Suprapubic skin (tissue), 4 donors: ENCODE data around the gene HERC6. TPM values are rescaled to one million over a fixed set of nuclear protein-coding genes. Genes with fewer than 3 reads are reported as not detected.

ENCODE experiments used
- DNase-seq, 2 donors: peaks; one replicate each; pipeline ENCODE4 v3.0.0-alpha.2; 2019; ENCODE audit warnings: low spot score in 2 of 2
- H3K27ac ChIP-seq: fragments of 200-600 bp; sonication (generic); one replicate; pipeline ENCODE4 v1.5.1; 2019
- H3K27me3 ChIP-seq: fragments of 200-600 bp; sonication (generic); one replicate; pipeline ENCODE4 v1.5.1; 2019
- H3K36me3 ChIP-seq: fragments of 200-600 bp; sonication (generic); one replicate; pipeline ENCODE4 v1.5.1; 2019
- H3K4me1 ChIP-seq: fragments of 200-600 bp; sonication (generic); one replicate; pipeline ENCODE4 v1.5.1; 2019
- H3K4me3 ChIP-seq: fragments of 200-600 bp; sonication (generic); one replicate; pipeline ENCODE4 v1.5.1; 2019; ENCODE audit warnings: mild to moderate bottlenecking
- H3K9me3 ChIP-seq: fragments of 200-600 bp; sonication (generic); one replicate; pipeline ENCODE4 v1.5.1; 2019
- EP300 ChIP-seq: sonication (generic); formaldehyde crosslinking; IDR thresholded peaks from one replicate; pipeline ENCODE4 v1.6.1; 2017; ENCODE audit warnings: antibody characterized with exemption
- POLR2A ChIP-seq, 2 donors: fragments of 450-650 bp; IDR thresholded peaks; one replicate each; pipeline ENCODE4 v1.6.1; 2017; ENCODE audit warnings: antibody characterized with exemption in 2 of 2, mild to moderate bottlenecking in 2 of 2, moderate library complexity in 2 of 2
- POLR2AphosphoS5 ChIP-seq, 3 donors: sonication (generic); formaldehyde crosslinking; IDR thresholded peaks; one replicate each; pipeline ENCODE4 v1.6.1; 2017; ENCODE audit warnings: antibody characterized with exemption in 3 of 3
- WGBS: methylation state at CpG from one replicate; pipeline ENCODE4 v1.1.5; 2018; 5-methylcytosine and 5-hydroxymethylcytosine counted together
- total RNA-seq, 4 donors: library from RNA; depleted of rRNA; stranded (reverse); fragments of >200 nt; gene quantifications; one replicate each; pipeline ENCODE4 v1.1.0, GENCODE V29; 2016
- TF ChIP-seq, protein P1 (sequence below), 2 donors: fragments of 200-600 bp in 1 of 2; fragments of 450-650 bp in 1 of 2; sonication (generic) in 1 of 2; IDR thresholded peaks; one replicate each; pipeline ENCODE4 v1.5.1; 2016 to 2019; ENCODE audit warnings: antibody characterized with exemption in 2 of 2, mild to moderate bottlenecking in 1 of 2, moderate library complexity in 1 of 2

Gene HERC6
- total RNA-seq, 4 donors from 2014 or later: 2.7 to 7.9 (median 3.1) TPM

DNA sequence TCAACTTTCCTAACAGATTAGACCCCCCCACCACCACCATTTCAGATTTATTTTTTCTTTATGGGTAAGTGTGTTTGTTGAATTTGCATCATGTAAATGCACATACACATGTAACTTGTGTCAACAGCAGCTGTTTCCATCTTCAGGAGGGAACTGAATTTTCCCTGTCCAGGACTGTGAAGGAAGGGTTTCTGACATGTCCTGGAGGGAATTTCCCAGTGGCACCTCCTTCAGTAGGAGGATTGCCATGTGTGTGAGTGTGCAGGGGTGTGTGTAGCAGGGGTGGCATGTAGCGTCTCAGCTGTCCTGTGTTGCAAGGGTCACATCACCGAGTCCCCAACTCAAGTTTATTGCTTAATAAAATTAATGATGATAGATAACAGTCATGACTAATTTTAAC, 19.7 kb downstream of the HERC6 start:
- DNase-seq: no peak
- no peaks in the 10 kb centered on the region for H3K9me3 ChIP-seq
- H3K27me3 ChIP-seq: no peaks in the 10 kb centered on the region
- 81% methylated on average over 2 of the region's 2 CpGs for WGBS
- H3K27ac ChIP-seq: no peak overlapping the region
- TF ChIP-seq POLR2A (IDR thresholded peaks at IDR 0.05) (no peak), POLR2AphosphoS5 (IDR thresholded peaks at IDR 0.05) (no peak), EP300 (no peak)
- TF ChIP-seq, protein P1, sequence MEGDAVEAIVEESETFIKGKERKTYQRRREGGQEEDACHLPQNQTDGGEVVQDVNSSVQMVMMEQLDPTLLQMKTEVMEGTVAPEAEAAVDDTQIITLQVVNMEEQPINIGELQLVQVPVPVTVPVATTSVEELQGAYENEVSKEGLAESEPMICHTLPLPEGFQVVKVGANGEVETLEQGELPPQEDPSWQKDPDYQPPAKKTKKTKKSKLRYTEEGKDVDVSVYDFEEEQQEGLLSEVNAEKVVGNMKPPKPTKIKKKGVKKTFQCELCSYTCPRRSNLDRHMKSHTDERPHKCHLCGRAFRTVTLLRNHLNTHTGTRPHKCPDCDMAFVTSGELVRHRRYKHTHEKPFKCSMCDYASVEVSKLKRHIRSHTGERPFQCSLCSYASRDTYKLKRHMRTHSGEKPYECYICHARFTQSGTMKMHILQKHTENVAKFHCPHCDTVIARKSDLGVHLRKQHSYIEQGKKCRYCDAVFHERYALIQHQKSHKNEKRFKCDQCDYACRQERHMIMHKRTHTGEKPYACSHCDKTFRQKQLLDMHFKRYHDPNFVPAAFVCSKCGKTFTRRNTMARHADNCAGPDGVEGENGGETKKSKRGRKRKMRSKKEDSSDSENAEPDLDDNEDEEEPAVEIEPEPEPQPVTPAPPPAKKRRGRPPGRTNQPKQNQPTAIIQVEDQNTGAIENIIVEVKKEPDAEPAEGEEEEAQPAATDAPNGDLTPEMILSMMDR (IDR thresholded peaks at IDR 0.05): no peak
- no peaks in the 10 kb centered on the region for H3K4me1 ChIP-seq
- H3K36me3 ChIP-seq: peaks cover 18% of the 10 kb centered on the region
- no peak overlapping the region for H3K4me3 ChIP-seq

DNA sequence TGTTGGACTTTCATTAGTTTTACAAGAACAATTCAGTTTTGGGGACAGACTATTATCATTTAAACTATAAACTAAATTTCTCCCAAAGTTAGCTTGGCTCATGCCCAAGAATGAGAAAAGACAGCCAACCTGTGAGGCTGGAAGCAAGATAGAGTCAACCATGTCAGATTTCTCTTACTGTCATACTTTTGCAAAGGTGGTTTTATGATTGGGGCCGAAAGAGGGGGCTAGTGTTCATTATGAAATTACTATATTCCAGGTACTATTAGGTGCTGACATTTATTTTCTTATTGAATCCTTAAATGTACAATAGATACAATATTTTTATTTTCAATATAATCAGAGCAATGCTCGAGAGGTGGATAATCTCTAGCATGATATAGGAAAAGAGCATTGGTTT, 30.6 kb downstream of the HERC6 start:
- H3K36me3 ChIP-seq: peaks cover 29% of the 10 kb centered on the region
- H3K9me3 ChIP-seq: no peaks in the 10 kb centered on the region
- DNase-seq: no peak
- 85% methylated on average over 2 of the region's 2 CpGs for WGBS
- H3K27me3 ChIP-seq: no peaks in the 10 kb centered on the region
- H3K4me3 ChIP-seq: no peak overlapping the region
- no peak overlapping the region for H3K27ac ChIP-seq
- H3K4me1 ChIP-seq: no peaks in the 10 kb centered on the region
- no peak for TF ChIP-seq EP300
- TF ChIP-seq POLR2AphosphoS5 (IDR thresholded peaks at IDR 0.05): no peak
- TF ChIP-seq, protein P1 (IDR thresholded peaks at IDR 0.05): no peak
- TF ChIP-seq POLR2A (IDR thresholded peaks at IDR 0.05): no peak

DNA sequence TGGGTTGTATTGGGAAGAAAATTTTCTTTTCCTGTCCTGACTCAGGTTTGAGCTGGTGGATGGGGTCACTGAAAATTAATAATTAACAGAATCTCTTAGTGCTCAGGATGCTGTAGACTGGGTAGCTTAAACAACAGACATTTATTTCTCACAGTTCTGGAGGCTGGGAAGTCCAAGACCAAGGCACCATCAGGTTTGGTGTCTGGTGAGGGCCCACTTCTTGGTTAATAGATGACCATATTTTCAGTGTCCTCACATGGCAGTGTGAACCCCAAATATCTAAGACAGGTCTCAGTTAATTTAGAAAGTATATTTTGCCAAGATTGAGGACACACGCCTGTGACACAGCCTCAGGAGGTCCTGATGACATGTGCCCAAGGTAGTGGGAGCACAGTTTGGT, 31.1 kb downstream of the HERC6 start:
- no peaks in the 10 kb centered on the region for H3K4me1 ChIP-seq
- H3K9me3 ChIP-seq: no peaks in the 10 kb centered on the region
- peaks cover 35% of the 10 kb centered on the region for H3K36me3 ChIP-seq
- DNase-seq: no peak
- no peak overlapping the region for H3K27ac ChIP-seq
- 100% methylated on average over 1 of the region's 1 CpG for WGBS
- no peak overlapping the region for H3K4me3 ChIP-seq
- TF ChIP-seq POLR2AphosphoS5 (IDR thresholded peaks at IDR 0.05) (no peak), POLR2A (IDR thresholded peaks at IDR 0.05) (no peak), EP300 (no peak)
- TF ChIP-seq, protein P1 (IDR thresholded peaks at IDR 0.05): no peak
- no peaks in the 10 kb centered on the region for H3K27me3 ChIP-seq

DNA sequence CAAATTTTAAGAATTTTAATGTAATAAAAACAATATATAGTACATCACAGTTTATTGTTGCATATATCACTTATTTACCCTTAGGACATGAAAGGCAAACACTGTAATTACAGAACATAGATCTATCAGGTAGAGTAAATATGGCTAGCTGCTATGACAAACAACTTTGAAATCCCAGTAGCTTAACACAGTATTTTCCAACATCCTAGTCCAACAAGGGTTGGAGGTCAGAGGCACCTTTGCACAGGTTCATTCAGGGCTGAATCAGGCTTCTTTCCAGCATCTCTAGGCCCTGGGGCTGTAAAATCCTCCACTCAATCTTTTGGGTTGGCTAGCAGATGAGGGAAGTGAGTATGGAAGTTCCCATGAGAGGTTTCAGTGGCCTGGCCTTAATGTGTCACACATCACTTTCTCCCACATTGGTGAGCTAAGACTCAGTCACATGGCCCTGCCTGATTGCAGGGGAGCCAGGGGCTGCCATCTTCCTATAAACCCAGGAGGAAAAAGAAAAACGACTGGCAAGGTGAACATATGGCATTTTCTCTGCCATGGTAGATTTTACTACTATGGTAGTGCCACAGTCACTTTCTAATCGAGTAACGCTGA, 32.9 kb downstream of the HERC6 start:
- Histone ChIP-seq H3K36me3 (peaks cover 31% of the 10 kb centered on the region), H3K27ac (no peak overlapping the region), H3K4me1 (no peaks in the 10 kb centered on the region), H3K4me3 (no peak overlapping the region), H3K9me3 (no peaks in the 10 kb centered on the region), H3K27me3 (no peaks in the 10 kb centered on the region)
- TF ChIP-seq POLR2A (IDR thresholded peaks at IDR 0.05) (no peak), POLR2AphosphoS5 (IDR thresholded peaks at IDR 0.05) (no peak), EP300 (no peak)
- WGBS: 89% methylated on average over 3 of the region's 3 CpGs
- DNase-seq: no peak

DNA sequence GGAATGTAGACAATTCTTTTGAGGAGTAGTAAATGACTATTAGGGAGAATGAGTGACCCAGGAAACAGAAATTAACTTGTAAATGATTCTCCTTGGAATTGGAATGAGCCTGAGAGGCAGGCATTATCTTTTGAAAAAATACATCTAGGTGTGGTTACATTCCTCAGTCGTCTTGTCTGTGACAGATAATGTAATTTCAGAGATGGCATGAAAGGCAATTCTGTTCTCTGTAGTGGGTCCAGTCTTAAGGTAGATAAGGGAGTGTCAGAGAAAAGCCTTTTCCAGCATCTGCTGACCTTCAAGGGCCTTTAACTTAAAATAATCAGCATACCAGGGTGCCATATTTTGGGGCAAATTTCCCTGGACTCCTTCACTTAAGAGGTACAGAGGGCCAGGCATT, 35.1 kb downstream of the HERC6 start:
- peaks cover 34% of the 10 kb centered on the region for H3K36me3 ChIP-seq
- no peak for DNase-seq
- H3K27me3 ChIP-seq: no peaks in the 10 kb centered on the region
- no peak overlapping the region for H3K27ac ChIP-seq
- H3K4me3 ChIP-seq: no peak overlapping the region
- WGBS: 76% methylated on average over 1 of the region's 1 CpG
- no peaks in the 10 kb centered on the region for H3K4me1 ChIP-seq
- H3K9me3 ChIP-seq: no peaks in the 10 kb centered on the region
- TF ChIP-seq POLR2A (IDR thresholded peaks at IDR 0.05) (no peak), EP300 (no peak), POLR2AphosphoS5 (IDR thresholded peaks at IDR 0.05) (no peak)
- TF ChIP-seq, protein P1 (IDR thresholded peaks at IDR 0.05): no peak

DNA sequence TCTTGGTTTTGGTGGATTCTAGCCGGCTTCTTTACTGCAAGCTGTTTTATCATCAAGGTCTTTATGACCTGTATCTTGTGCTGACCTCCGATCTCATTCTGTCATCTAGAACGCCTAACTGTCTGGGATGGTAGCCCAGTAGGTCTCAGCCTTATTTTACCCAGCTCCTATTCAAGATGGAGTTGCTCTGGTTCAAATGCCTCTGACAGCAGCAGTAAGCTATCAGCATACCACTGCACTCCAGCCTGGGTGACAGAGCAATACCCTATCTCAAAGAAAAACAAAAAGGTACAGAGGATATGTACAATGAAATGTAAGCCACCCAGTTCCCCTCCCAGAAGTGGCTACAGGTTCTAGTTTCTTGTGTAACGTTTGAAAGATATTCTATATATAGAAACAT, 36.1 kb downstream of the HERC6 start:
- Histone ChIP-seq H3K27me3 (no peaks in the 10 kb centered on the region), H3K36me3 (peaks cover 33% of the 10 kb centered on the region), H3K27ac (no peak overlapping the region), H3K4me1 (no peaks in the 10 kb centered on the region), H3K4me3 (no peak overlapping the region), H3K9me3 (no peaks in the 10 kb centered on the region)
- DNase-seq: no peak
- 89% methylated on average over 4 of the region's 4 CpGs for WGBS
- TF ChIP-seq EP300 (no peak), POLR2AphosphoS5 (IDR thresholded peaks at IDR 0.05) (no peak), POLR2A (IDR thresholded peaks at IDR 0.05) (no peak)
- TF ChIP-seq, protein P1 (IDR thresholded peaks at IDR 0.05): no peak
